Naive thymus-derived CD4-positive, alpha-beta T cell (primary cell): ENCODE results near the gene CAMK2D. TPM values are rescaled to one million over a fixed set of nuclear protein-coding genes. Genes with fewer than 3 reads are reported as not detected.

ENCODE experiments used
- ATAC-seq: fragments of 150-1000 bp; cut with Tn5 transposase; 2 replicates; pipeline ENCODE4 v1.10.0; 2021; ENCODE audit warnings: mild to moderate bottlenecking, moderate library complexity
- CTCF ChIA-PET: fragments of 350-600 bp; sonication (Branson Sonifier 250); formaldehyde crosslinking; loops from one replicate; lab custom pipeline; 2021; ENCODE audit warnings: antibody characterized with exemption; lab: Charles Lee
- POLR2A ChIA-PET: fragments of 350-600 bp; sonication (Branson Sonifier 250); formaldehyde crosslinking; loops from one replicate; lab custom pipeline; 2021; ENCODE audit warnings: antibody characterized with exemption, inconsistent platforms; lab: Charles Lee
- DNase-seq, 9 donors: peaks; one replicate each; pipeline versions ENCODE4 v3.0.0 to v3.0.0-alpha.2; 2020 to 2022; ENCODE audit warnings: mixed read lengths in 1 of 9
- H3K27ac ChIP-seq: one replicate; pipeline ENCODE4 v1.7.0; 2013; ENCODE audit warnings: mild to moderate bottlenecking, low read depth, low read length, moderate library complexity
- H3K27me3 ChIP-seq, 2 donors: one replicate each; pipeline ENCODE4 v1.7.0; 2013; ENCODE audit warnings: low read length in 2 of 2, mild to moderate bottlenecking in 2 of 2, moderate library complexity in 2 of 2; ENCODE audit not compliant: control insufficient read depth in 2 of 2, insufficient read depth in 2 of 2
- H3K36me3 ChIP-seq, 3 experiments: 1 replicate in 2 of 3; 2 replicates in 1 of 3; pipeline ENCODE4 v1.7.0; 2013; ENCODE audit warnings: low read length in 3 of 3, mild to moderate bottlenecking in 3 of 3, moderate library complexity in 1 of 3; ENCODE audit not compliant: insufficient read depth in 3 of 3, control insufficient read depth in 2 of 3
- H3K4me1 ChIP-seq, 2 donors: one replicate each; pipeline ENCODE4 v1.7.0; 2013; ENCODE audit warnings: low read length in 2 of 2, mild to moderate bottlenecking in 2 of 2, moderate library complexity in 1 of 2; ENCODE audit not compliant: control insufficient read depth in 2 of 2, insufficient read depth in 2 of 2
- H3K4me3 ChIP-seq: 2 replicates; pipeline ENCODE4 v1.7.0; 2013; ENCODE audit warnings: mild to moderate bottlenecking, low read length
- H3K9me3 ChIP-seq, 3 experiments: 1 replicate in 2 of 3; 2 replicates in 1 of 3; pipeline ENCODE4 v1.7.0; 2013; ENCODE audit warnings: low read length in 3 of 3; ENCODE audit not compliant: control insufficient read depth in 2 of 3
- H3K27ac Mint-ChIP-seq, 9 donors: one replicate each; pipeline ENCODE4 v1.8.0; 2020 to 2022; ENCODE audit warnings: mixed read lengths in 9 of 9, mild to moderate bottlenecking in 8 of 9, moderate library complexity in 5 of 9, inconsistent platforms in 2 of 9
- H3K27me3 Mint-ChIP-seq, 5 donors: one replicate each; pipeline ENCODE4 v1.8.0; 2021 to 2022; ENCODE audit warnings: mixed read lengths in 5 of 5, mild to moderate bottlenecking in 1 of 5
- H3K36me3 Mint-ChIP-seq, 5 donors: one replicate each; pipeline ENCODE4 v1.8.0; 2020 to 2022; ENCODE audit warnings: mixed read lengths in 5 of 5, mild to moderate bottlenecking in 3 of 5, inconsistent platforms in 1 of 5
- H3K4me1 Mint-ChIP-seq, 7 donors: one replicate each; pipeline ENCODE4 v1.8.0; 2020 to 2022; ENCODE audit warnings: mixed read lengths in 7 of 7, mild to moderate bottlenecking in 3 of 7, inconsistent platforms in 1 of 7
- H3K4me3 Mint-ChIP-seq, 10 donors: one replicate each; pipeline ENCODE4 v1.8.0; 2020 to 2022; ENCODE audit warnings: mild to moderate bottlenecking in 10 of 10, mixed read lengths in 10 of 10, moderate library complexity in 6 of 10, inconsistent platforms in 2 of 10
- H3K9me3 Mint-ChIP-seq, 11 donors: one replicate each; pipeline ENCODE4 v1.8.0; 2020 to 2022; ENCODE audit warnings: mixed read lengths in 11 of 11, mild to moderate bottlenecking in 4 of 11, inconsistent platforms in 1 of 11, moderate library complexity in 1 of 11
- intact Hi-C, 2 donors: fragments of 100-400 bp; cut with micrococcal nuclease; formaldehyde crosslinking; loops; one replicate each; pipeline ENCODE4 v1.15.1; 2023
- polyA plus RNA-seq, 2 donors: library from polyadenylated mRNA; unstranded; fragments of 300-500 nt; fragmentation: Illumina TruSeq; gene quantifications; one replicate each; pipeline ENCODE4 v1.2.3, GENCODE V29; 2021
- total RNA-seq, 6 experiments: library from RNA in 5 of 6; stranded (reverse) in 5 of 6; gene quantifications; 1 replicate in 5 of 6; 2 replicates in 1 of 6; pipeline ENCODE4 v1.2.3 and lab custom pipeline; 2021 to 2026

The CAMK2D gene
- total and polyA plus RNA-seq, 7 experiments from 2014 or later, result 13.5 to 41.2 (median 36.1) TPM

DNA sequence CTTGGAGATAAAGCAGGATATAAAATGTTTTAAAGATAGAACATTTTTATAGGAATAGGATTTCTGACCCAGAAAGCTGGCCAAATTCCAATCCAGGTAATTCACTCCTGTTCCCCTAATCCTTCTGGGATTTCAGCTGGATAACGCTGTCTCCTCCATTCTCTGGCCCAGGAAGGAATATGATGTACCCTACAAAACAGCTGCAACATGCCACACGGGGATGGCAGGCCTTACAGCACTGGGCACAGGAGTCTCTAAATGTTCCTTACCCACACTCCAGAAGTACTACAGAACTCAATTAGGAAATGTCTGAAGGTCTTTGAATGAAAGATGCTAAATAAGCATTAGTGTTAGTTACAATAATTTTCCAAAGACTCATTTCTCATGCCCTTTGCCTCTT, 15.8 kb downstream of the CAMK2D start:
- no peak for DNase-seq
- Mint-ChIP-seq H3K27me3 (no peaks in the 10 kb centered on the region), H3K4me3 (no peak overlapping the region), H3K9me3 (peaks cover 0 to 10% (median 0%) of the 10 kb centered on the region in 11 donors), H3K27ac (no peak overlapping the region), H3K36me3 (peaks cover 9 to 28% (median 18%) of the 10 kb centered on the region in 5 donors), H3K4me1 (peaks cover 13 to 39% (median 32%) of the 10 kb centered on the region in 7 donors)
- no peak overlapping the region for H3K4me3 ChIP-seq
- ChIA-PET POLR2A (no interaction called here), CTCF (no interaction called here)
- no peak for ATAC-seq
- peaks cover 4 to 6% of the 10 kb centered on the region in 2 donors for H3K4me1 ChIP-seq
- H3K27ac ChIP-seq, result no peak overlapping the region
- H3K27me3 ChIP-seq, result no peaks in the 10 kb centered on the region
- no peaks in the 10 kb centered on the region for H3K9me3 ChIP-seq
- intact Hi-C loops, result no loop called here
- no peaks in the 10 kb centered on the region for H3K36me3 ChIP-seq

DNA sequence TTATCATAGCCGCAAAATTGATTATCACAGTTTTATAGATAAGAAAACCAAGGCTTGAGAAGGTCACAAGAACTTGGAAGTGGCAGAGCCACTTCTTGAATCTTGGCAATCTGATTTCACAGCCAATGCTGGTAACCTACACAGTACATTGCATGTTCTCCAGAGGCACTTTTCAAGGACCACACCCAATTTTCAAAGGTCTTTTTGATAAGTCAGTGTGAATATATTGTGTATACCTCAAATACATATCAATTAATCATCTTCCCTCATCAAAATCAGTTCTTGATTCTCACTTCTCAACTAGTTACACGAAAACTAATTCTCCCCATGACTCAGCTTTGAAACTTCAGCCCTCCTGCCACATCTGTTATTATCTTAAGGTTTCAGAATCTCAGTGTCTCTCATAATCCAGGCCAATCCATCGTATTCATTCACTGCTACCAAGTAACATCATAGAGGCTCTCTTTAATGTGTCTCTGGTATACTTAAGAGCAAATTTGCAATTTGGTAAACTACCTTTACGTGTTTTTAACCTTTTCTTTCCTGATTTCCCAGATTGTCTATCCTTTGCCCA, 16.8 kb downstream of the CAMK2D start:
- intact Hi-C loops, result no loop called here
- ATAC-seq (no peak), DNase-seq (no peak)
- H3K36me3 Mint-ChIP-seq, result peaks cover 5 to 24% (median 14%) of the 10 kb centered on the region in 5 donors
- ChIA-PET POLR2A (no interaction called here), CTCF (no interaction called here)
- H3K27me3 ChIP-seq, result no peaks in the 10 kb centered on the region
- H3K4me1 ChIP-seq, result peaks cover 4 to 6% of the 10 kb centered on the region in 2 donors
- H3K27ac ChIP-seq, result no peak overlapping the region
- no peak overlapping the region for H3K4me3 Mint-ChIP-seq
- H3K36me3 ChIP-seq, result no peaks in the 10 kb centered on the region
- no peaks in the 10 kb centered on the region for H3K9me3 ChIP-seq
- no peak overlapping the region for H3K4me3 ChIP-seq
- no peaks in the 10 kb centered on the region for H3K27me3 Mint-ChIP-seq
- no peak overlapping the region for H3K27ac Mint-ChIP-seq
- H3K4me1 Mint-ChIP-seq, result peaks cover 10 to 39% (median 32%) of the 10 kb centered on the region in 7 donors
- peaks cover 0 to 15% (median 0%) of the 10 kb centered on the region in 11 donors for H3K9me3 Mint-ChIP-seq

DNA sequence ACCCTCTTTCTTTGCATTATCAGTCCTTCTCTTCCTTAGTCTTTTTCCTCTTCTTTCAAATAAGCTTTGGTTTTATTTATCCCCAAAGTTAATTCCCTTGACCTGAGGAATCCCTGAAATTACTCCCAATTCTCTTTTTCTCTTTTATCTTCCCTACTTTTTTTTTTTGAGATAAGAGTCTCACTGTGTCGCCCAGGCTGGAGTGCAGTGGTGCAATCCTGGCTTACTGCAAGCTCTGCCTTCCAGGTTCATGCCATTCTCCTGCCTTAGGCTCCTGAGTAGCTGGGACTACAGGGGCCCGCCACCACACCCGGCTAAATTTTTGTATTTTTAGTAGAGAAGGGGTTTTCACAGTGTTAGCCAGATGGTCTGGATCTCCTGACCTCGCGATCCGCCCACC, 17.8 kb downstream of the CAMK2D start:
- Mint-ChIP-seq H3K4me1 (peaks cover 13 to 47% (median 39%) of the 10 kb centered on the region in 7 donors), H3K4me3 (no peak overlapping the region), H3K9me3 (peaks cover 0 to 15% (median 0%) of the 10 kb centered on the region in 11 donors), H3K36me3 (peaks cover 5 to 24% (median 16%) of the 10 kb centered on the region in 5 donors), H3K27ac (no peak overlapping the region), H3K27me3 (no peaks in the 10 kb centered on the region)
- Histone ChIP-seq H3K27me3 (no peaks in the 10 kb centered on the region), H3K36me3 (no peaks in the 10 kb centered on the region), H3K4me3 (no peak overlapping the region), H3K4me1 (peaks cover 6 to 10% of the 10 kb centered on the region in 2 donors), H3K9me3 (no peaks in the 10 kb centered on the region), H3K27ac (no peak overlapping the region)
- intact Hi-C loops, result loop anchor here (1.0 to 2.0 kb wide), 3 partner anchors 9 to 15 kb away; no protein-coding TSS in a partner anchor
- ChIA-PET CTCF (no interaction called here), POLR2A (interaction anchor here (0.6 kb wide), 1 partner anchor 171 kb away, joined by 3 read pairs; no protein-coding TSS in a partner anchor)
- ATAC-seq (no peak), DNase-seq (no peak)

DNA sequence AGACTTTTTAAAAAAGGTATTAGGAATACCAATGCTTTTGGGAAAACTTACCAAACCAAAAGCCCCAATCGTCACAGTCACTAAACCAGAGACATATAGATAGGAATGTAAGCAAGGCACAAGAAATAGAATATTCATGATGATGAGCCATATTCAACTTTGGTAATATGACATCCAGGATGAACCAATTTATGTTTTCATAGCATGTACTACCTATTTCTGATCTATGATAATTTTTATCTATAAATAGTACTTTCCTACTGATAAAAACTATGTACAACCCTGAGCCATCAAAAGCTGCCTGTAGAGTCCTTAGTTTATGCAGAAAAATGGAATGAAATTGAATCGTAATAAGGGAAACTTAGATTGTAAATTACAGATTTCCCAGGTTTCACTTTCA, 18.9 kb downstream of the CAMK2D start:
- Histone ChIP-seq H3K36me3 (no peaks in the 10 kb centered on the region), H3K27ac (no peak overlapping the region), H3K4me3 (no peak overlapping the region), H3K9me3 (no peaks in the 10 kb centered on the region), H3K4me1 (peaks cover 6 to 10% of the 10 kb centered on the region in 2 donors), H3K27me3 (no peaks in the 10 kb centered on the region)
- CTCF ChIA-PET, result no interaction called here
- ATAC-seq (no peak), DNase-seq (no peak)
- no peak overlapping the region for H3K4me3 Mint-ChIP-seq
- peaks cover 16 to 49% (median 38%) of the 10 kb centered on the region in 7 donors for H3K4me1 Mint-ChIP-seq
- H3K36me3 Mint-ChIP-seq, result peaks cover 5 to 20% (median 15%) of the 10 kb centered on the region in 5 donors
- intact Hi-C loops, result loop anchor here (1.0 to 2.0 kb wide), 3 partner anchors 10 to 16 kb away; no protein-coding TSS in a partner anchor
- peak overlapping the region in 2 of 9 donors; percentile 27 to 44 for H3K27ac Mint-ChIP-seq
- H3K27me3 Mint-ChIP-seq, result no peaks in the 10 kb centered on the region
- POLR2A ChIA-PET, result no interaction called here
- peaks cover 0 to 15% (median 0%) of the 10 kb centered on the region in 11 donors for H3K9me3 Mint-ChIP-seq

DNA sequence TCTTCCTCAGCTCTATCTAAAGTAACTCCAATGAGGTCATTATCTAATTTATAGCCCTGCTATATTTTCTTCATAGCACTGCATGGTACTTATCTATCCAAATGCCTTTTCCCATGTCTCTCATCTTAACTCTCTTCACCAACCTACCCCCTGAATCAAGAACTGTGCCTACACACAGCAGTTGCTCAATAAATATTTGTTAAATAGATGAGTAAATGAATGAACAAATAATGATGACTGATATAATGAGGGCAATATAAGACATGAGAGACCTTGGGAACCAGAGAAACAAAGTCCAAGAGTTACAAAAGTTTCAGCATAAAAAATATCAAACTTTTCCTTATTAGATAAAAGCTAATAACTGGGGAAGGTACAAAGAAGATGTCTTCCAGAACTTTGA, 19.6 kb downstream of the CAMK2D start:
- no peaks in the 10 kb centered on the region for H3K9me3 ChIP-seq
- Mint-ChIP-seq H3K4me1 (peaks cover 17 to 54% (median 44%) of the 10 kb centered on the region in 7 donors), H3K27ac (peak overlapping the region in 4 of 9 donors; percentile 1 to 44 (median 16)), H3K9me3 (peaks cover 0 to 15% (median 0%) of the 10 kb centered on the region in 11 donors), H3K27me3 (no peaks in the 10 kb centered on the region), H3K36me3 (peaks cover 5 to 22% (median 13%) of the 10 kb centered on the region in 5 donors), H3K4me3 (no peak overlapping the region)
- CTCF ChIA-PET, result no interaction called here
- no peaks in the 10 kb centered on the region for H3K36me3 ChIP-seq
- no peak overlapping the region for H3K27ac ChIP-seq
- ATAC-seq (no peak), DNase-seq (no peak)
- intact Hi-C loops, result loop anchor here (2.0 kb wide), 2 partner anchors 13 to 17 kb away; no protein-coding TSS in a partner anchor
- POLR2A ChIA-PET, result no interaction called here
- no peaks in the 10 kb centered on the region for H3K27me3 ChIP-seq
- H3K4me3 ChIP-seq, result no peak overlapping the region
- peaks cover 6 to 10% of the 10 kb centered on the region in 2 donors for H3K4me1 ChIP-seq

DNA sequence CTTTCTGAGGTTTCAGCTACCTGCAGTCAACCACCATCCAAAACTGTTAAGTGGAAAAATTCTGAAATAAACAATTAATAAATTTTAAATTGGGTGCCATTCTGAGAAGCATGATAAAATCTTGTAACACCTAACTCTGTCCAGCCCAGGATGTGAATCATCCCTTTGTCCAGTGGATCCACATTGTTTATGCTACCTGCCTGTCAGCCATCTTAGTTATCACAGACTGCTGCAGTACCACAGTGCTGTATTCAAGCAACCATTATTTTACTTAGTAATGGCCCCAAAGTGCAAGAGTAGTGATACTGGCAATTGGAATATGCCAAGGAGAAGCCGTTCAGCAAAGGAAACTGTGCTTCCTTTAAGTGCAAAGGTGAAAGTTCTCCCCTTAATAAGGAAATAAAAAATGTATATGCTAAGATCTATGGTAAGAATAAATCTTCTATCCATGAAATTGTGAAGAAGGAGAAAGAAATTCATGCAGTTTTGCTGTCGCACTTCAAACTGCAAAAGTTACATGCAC, 20.6 kb downstream of the CAMK2D start:
- peaks cover 0 to 15% (median 0%) of the 10 kb centered on the region in 11 donors for H3K9me3 Mint-ChIP-seq
- intact Hi-C loops, result loop anchor here in 1 of 2 donors (1.0 kb wide), 1 partner anchor 7 kb away; no protein-coding TSS in a partner anchor
- CTCF ChIA-PET, result no interaction called here
- H3K9me3 ChIP-seq, result no peaks in the 10 kb centered on the region
- H3K36me3 Mint-ChIP-seq, result peaks cover 5 to 27% (median 18%) of the 10 kb centered on the region in 5 donors
- POLR2A ChIA-PET, result interaction anchor here (0.8 kb wide), 1 partner anchor 21 kb away, joined by 3 read pairs; no protein-coding TSS in a partner anchor
- no peaks in the 10 kb centered on the region for H3K27me3 Mint-ChIP-seq
- H3K27ac Mint-ChIP-seq, result peak overlapping the region in 6 of 9 donors; percentile 10 to 59 (median 32)
- H3K36me3 ChIP-seq, result no peaks in the 10 kb centered on the region
- DNase-seq (no peak), ATAC-seq (no peak)
- H3K4me1 ChIP-seq, result peaks cover 6 to 10% of the 10 kb centered on the region in 2 donors
- no peak overlapping the region for H3K27ac ChIP-seq
- H3K4me1 Mint-ChIP-seq, result peaks cover 21 to 61% (median 49%) of the 10 kb centered on the region in 7 donors
- peak overlapping the region in 2 of 10 donors; percentile 0 to 2 for H3K4me3 Mint-ChIP-seq
- no peak overlapping the region for H3K4me3 ChIP-seq
- H3K27me3 ChIP-seq, result no peaks in the 10 kb centered on the region
